NCI-H2196 treated with DMSO at 0.1 percent for 48 hours (cell line): ENCODE data around the gene VOPP1.

Experiments
- DNase-seq: peaks from one replicate; lab custom pipeline; 2025; ENCODE audit not compliant: unreplicated experiment; lab: John Stamatoyannopoulos, UW

VOPP1 gene

DNA sequence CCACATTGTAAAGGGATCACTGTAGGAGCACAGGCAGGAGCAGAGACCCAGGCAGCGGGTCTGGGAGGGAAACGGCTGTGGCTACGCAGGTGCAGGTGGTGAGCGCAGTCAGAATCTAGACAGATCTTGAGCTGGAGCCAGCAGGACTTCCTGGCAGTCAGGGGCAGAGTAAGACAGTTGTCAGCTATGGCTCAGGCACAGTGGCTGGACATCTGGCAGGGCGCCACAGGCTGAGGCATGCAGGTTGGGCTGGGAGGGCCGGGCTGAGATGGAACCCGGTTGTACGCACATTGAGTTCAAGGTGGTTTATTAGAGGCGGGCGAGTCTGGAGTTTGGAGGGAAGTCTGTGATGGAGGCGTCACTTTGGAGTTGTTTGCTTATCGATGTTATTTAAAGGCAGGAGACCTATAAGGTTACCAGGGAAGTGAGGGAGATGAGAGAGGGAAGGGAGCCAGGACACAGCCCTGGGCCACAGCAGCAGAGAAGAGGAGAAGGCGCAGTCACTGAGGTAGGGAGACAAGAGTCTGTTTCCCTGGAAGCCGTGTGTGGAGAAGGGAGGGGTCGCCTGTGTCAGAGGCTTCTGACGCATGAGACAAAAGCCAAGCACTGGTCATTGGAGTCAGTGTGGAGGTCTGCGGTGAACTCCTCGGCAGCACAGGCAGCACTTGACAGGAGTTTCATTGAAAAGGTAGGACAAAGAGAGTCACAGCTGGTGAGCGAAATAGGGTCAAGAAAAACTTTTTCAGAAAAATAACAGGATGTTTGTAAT lies 133.4 kb downstream of the VOPP1 start:
- peak; percentile 75 for DNase-seq

DNA sequence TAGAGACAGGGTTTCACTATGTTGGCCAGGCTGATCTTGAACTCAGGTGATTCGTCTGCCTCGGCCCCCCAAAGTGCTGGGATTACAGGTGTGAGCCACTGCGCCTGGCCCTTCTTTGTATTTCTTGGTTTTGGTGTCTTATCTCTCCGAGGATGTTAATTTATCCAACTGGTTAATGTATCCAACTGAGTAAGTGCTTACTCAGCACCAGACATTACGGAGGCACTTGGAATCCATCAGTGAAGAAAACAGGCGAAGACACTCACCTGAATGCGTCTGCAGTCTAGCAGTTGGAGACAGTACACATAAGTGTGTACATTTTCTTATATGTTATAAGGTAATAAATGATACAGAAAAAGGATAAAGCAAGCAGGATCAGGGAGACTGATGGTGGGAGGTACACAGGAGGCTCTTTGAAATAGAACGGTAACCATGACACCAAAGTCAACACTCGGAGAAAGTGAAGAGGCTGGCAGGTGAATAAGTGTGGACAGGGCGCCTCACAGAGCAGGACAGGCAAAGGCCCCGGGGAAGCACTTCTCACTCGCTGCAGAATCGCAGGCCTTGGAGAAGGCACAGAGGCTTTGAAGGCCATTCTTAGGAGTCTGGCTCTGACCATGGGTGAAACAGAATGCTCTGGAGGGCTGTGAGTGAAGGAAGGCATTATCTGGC lies 134.1 kb downstream of the VOPP1 start:
- DNase-seq: peak; percentile 78

DNA sequence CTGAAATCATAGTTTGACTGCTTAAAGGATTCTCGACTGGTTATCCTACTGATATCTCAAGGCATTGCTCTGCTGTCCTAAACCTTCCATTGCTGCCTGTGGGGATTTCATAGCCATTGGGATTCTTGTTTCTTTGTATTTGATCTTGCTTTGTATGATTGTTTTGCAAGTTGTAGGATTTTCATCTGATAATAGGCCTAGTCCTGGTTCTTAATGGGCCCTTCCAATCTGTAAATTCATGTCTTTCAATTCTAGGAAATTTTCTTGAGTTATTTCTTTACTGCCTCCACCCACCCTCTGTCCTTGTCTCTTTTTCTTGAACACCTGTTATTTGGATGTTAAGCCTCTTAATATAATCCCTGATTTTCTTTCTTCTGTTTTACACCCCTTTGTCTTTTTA lies 134.9 kb downstream of the VOPP1 start:
- DNase-seq: no peak

- no peak for DNase-seq
Measured at GRCh38 chr7:55436457-55436856, 135.8 kb downstream of the VOPP1 start.

DNA sequence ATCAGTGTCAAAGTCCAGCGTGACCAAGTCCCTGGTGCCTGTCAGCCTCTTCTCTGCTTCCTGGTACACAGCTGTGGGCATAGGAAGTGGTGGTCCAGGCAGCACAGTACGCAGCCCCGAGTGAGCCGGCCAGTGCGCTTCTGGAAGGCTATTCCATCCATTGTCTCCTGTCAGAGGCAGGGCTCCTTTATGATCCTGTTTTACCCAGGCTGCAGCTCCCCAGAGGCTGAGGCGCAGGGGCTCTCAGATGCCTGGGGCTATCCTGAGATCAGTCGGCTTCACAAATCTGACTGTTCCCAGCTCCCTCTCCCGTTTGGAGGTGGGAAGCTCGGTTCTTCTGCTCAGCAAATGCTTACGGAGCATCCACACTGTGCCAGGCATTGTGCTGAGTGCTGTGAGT lies 136.8 kb downstream of the VOPP1 start:
- DNase-seq: no peak

GRCh38 chr7:55432939-55433784 lies 139.1 kb downstream of the VOPP1 start:
- peak; percentile 47 for DNase-seq

GRCh38 chr7:55432506-55432905 lies 139.8 kb downstream of the VOPP1 start:
- no peak for DNase-seq

DNA sequence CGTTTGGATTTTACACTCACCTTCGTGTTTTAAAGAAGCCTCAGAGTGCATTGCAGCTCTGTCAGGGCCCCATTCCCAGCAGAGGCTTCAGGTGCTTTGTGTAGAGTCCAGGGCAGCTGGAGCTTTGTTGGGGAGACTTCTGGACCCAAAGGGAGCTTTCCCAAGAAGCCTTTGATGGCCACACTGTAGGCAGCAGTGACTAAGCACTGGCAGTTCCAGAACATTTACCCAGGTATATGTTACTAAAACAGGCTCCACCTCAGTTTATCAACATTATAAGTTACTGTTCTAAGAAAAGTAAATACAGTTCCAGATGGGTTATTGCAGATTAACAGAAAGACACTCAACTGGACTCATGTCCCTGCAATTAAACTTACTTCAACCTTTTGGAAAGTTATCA lies 140.4 kb downstream of the VOPP1 start:
- DNase-seq: no peak

DNA sequence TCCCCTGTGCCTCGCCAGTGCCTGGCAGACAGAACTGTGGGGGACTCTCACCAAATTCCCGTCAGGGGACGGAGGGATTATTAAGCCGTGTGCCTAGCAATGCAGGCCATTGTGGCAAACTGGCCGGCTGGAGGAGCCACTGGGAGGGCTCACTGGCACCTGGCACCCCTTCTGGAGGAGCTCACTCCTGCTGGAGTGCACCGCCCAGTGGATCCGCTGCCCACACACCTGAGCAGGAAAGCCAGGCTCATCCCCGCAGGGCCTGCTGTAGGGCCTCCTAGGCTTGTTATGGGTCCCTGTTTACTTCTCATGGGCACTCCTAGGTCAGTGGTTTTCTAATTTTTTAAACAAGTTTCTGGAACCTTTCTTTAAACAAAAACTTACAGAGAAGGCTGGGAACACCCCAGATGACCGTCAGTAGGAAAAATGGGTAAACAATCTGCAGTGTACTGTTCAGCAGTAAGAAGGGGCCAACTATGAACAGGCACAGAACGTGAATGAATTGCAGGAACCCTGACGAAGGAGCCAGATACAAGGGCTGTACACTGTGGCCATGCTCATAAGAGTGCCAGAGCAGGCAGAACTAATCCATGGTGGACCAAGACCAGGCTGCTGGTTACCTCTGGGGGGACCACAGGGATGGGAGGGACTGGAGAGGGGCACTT lies 142.3 kb downstream of the VOPP1 start:
- no peak for DNase-seq

DNA sequence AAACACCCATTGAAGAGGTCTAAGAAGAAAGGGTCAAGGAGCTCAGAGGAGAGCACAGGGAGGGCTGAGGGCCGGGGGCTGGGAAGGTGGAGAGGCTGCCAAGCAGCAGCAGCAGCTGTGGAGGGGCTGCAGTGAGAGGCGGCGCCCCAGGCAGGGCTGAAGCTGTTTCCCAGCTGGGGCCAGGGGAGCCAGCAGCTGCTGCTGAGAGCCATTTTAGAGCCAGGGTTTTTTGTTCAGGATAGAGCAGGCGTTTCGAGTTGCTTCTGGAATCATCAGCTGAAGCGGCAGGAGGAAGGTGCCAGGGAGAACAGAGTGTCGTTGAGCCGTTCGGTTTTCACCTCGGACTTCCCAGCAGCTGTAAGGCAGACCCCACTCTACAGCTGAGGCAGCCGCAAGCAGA lies 144.5 kb downstream of the VOPP1 start:
- no peak for DNase-seq

DNA sequence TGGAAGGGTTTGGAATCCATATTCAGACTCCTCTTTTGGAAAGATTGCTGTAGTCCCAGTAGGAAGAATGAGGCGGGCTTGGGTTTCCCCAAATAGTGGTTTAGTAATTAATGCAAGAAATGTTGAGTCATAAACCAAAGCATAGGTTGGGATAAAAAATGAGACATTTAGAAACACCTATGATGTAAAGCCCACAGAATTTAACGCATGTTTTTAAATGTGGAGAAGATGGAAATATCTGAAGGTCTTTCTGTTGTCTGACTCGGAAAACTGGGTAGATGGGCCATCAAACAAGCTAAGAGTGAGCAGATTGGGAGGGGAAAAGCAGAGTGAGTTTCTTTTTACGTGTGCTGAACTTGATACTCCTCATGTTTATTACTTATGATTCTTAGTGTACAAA lies 145.0 kb downstream of the VOPP1 start:
- no peak for DNase-seq

DNA sequence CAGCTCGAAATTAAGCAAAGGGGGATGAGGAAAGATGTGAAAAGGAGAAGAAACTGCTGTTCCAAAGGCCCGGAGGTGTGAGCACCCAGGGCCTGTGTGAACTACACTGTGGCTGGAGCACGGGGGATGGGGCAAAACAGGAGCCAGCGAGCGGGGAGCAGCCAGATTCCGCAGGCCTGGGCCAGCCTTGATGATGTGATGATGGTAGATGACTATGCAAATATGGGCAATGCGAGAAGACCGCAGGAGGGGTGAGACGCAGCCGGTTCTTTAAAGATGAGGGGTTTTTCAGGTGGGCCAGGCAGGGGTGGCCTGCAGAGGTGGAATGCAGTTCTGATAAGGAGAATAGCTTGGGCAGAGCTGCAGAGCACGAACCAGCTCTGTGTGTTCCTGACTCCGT lies 145.6 kb downstream of the VOPP1 start:
- DNase-seq: no peak

DNA sequence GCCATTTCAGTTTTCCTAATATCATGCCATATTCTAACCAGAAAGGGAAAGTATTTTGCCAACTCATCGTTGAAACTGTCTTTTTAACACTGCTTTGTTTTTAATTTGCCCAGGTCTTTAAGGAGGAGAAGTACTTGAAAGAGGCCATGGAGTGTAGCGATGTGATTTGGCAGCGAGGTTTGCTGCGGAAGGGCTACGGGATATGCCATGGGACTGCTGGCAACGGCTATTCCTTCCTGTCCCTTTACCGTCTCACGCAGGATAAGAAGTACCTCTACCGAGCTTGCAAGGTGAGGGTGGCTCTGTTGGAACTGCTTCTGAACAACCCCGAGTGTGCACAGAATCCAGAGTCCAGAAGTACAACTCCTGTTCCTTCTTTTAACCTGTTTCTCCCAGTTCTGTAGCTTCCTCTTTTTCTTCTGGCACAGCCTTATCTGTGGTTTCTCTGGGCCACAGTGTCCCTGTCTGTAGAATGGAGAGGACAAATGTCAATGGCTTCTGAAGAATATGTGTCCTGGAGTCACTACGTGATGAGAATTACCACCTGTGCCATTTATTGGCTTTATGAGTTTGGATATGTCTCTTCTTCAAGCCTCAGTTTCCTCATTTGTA lies 147.1 kb downstream of the VOPP1 start:
- DNase-seq: no peak

DNA sequence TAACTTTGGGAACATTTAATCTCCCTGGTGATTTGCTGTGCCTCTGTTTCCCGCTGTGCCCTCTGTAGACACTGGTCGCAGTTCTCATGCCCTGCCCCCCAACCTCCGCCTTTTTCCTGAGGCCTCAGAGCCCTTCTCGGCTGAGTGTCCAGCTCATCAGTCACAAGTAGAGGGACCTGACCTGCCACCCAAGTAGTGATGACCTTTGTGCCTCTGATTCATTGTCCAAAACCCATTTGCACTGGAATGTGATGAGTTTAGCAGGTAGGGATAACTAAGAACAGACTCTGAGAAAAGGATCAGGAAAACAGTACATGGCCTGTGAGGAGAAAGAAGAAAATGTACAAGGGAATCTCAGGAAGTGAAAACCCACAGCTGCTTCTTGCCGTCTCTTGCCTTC lies 148.4 kb downstream of the VOPP1 start:
- DNase-seq: no peak

DNA sequence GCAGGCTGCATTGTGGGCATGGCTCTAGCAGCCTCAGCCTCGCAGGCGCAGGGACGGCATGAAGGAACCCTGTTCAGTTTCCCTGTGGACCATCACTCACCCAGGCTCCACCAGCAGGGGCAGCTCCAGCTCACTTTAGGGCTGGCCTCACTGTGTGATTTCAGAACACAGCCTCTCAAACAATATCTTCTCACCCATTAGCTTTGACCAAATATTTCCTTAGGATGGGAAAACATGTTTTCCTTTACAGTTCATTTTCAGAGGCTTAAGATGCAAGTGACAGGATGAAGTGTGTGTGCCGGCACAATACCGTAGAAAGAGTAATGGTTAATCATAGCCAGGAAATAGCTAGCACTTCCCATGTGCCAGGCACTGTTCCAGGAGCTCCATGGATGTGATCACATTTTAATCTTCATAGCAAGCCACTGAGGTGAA lies 149.0 kb downstream of the VOPP1 start:
- DNase-seq: no peak
